T47D (cell line): ENCODE results near the gene HPDL.

ENCODE experiments used
- DNase-seq, 2 experiments: peaks; one replicate each; pipeline versions ENCODE4 v3.0.0 to v3.0.0-alpha.2; 2011 to 2012; ENCODE audit warnings: low read depth in 1 of 2, low spot score in 1 of 2
- JUND ChIP-seq: IDR thresholded peaks from 2 replicates; pipeline ENCODE4 v1.6.1; 2012; ENCODE audit warnings: low read depth
- in situ Hi-C: cut with HindIII; loops from 2 replicates; pipeline ENCODE4 v1.10.0; 2016; ENCODE audit warnings: low sequenced_read_pairs, low pct_unique_long_range_greater_than_20kb

Gene HPDL

GRCh38 chr1:45328680-45329079, 2.0 kb downstream of the HPDL start:
- in situ Hi-C loops = no loop called here
- TF ChIP-seq JUND = no peak
- no peak for DNase-seq

- peak in 1 of 2 experiments; percentile 18 for DNase-seq
- in situ Hi-C loops = no loop called here
- no peak for TF ChIP-seq JUND
These were observed 2.8 kb downstream of the HPDL start for GRCh38 chr1:45329445-45329844.

GRCh38 chr1:45331436-45332345, 5.0 kb downstream of the HPDL start:
- no peak for TF ChIP-seq JUND
- DNase-seq = no peak
- in situ Hi-C loops = no loop called here

DNA sequence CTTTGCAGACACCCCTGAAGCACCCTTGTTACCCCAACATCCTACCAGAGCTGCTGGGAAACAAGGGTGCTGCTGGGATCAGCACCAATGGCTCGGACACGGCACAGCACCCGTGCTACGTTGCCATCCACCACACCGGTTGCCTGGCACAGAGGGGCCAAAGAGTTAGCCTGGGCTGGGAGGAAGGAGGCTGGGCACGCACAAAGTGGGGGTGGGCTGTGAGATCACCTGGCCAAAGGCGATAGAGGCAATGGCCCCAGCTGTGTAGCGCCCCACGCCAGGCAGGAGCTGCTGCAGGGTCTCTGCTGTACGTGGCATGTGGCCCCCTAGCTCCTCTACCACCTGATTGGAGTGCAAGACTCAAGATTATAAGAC, 5.6 kb downstream of the HPDL start:
- no peak for TF ChIP-seq JUND
- in situ Hi-C loops = no loop called here
- DNase-seq = no peak

- no peak for DNase-seq
- no peak for TF ChIP-seq JUND
- in situ Hi-C loops = no loop called here
These were observed 7.9 kb downstream of the HPDL start for GRCh38 chr1:45334308-45335245.

- TF ChIP-seq JUND = no peak
- DNase-seq = peak in 1 of 2 experiments; percentile 35
- in situ Hi-C loops = no loop called here
These were observed 9.2 kb downstream of the HPDL start for GRCh38 chr1:45335855-45336324.

DNA sequence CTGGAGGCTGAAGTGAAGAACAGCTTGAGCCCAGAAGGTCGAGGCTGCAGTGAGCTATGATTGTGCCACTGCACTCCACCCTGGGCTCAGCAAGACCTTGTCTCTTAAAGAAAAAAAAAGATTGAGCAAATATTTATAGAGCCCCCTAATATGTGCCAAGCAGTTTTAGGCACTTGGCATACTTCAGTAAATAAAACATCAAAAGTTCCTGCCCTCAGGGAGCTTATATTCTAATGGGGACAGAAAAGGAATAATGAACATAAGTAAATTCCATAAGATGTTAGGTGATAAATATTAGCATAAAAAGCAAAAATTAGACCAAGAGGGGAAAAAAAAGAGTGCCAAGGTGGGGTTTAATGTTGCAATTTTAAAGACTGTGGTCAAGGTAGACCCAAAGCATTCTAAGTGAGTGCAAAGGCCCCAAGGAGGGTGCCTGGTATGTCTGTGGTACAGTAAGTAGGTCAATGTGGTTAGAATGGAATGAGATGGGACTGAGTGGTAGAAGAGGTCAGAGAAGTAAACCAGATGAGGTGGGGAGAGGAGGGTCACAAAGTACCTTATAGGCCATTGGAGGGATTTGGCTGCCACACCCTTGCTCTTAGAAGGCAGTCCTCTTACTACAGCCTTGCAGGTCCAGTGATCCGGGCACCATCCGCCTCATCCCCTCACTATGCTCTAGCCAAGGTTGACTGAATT, 11.1 kb downstream of the HPDL start:
- in situ Hi-C loops = no loop called here
- TF ChIP-seq JUND = no peak
- DNase-seq = no peak

- in situ Hi-C loops = no loop called here
- peak; percentile 84 to 92 for DNase-seq
- TF ChIP-seq JUND = no peak
These were observed 13.3 kb downstream of the HPDL start, which contains the start of the genes MUTYH and TOE1 for GRCh38 chr1:45339789-45340558. Gene MUTYH (minus strand): TSS chr1:45340440. CDS start chr1:45334505, 5,935 bp downstream. Gene TOE1 (plus strand): TSS chr1:45340170. CDS start chr1:45340253, 83 bp downstream.

- DNase-seq = no peak
- TF ChIP-seq JUND = no peak
- in situ Hi-C loops = no loop called here
These were observed 14.2 kb downstream of the HPDL start for GRCh38 chr1:45340816-45341466.

GRCh38 chr1:45344499-45344898, 17.8 kb downstream of the HPDL start:
- DNase-seq = no peak
- TF ChIP-seq JUND = no peak
- in situ Hi-C loops = no loop called here

- in situ Hi-C loops = no loop called here
- TF ChIP-seq JUND = no peak
- no peak for DNase-seq
These were observed 18.3 kb downstream of the HPDL start for GRCh38 chr1:45345014-45345413.
